ENCODE data around the gene ENTHD1. TPM values are rescaled to one million over a fixed set of nuclear protein-coding genes. Genes with fewer than 3 reads are reported as not detected.
"Not testable (repeated sequence)": the region's sequence is repeated elsewhere in the genome, so short reads cannot be mapped to it uniquely, and the experiment has no call there.

Gene ENTHD1
- total RNA-seq, 1 experiment from 2014 or later, result not detected

GRCh38 chr22:39877079-39877845 is 16.3 kb downstream of the ENTHD1 start:
- intact Hi-C loops (cut with micrococcal nuclease; ENCODE audit: unreplicated experiment), result no loop called here
- no peaks in the 10 kb centered on the region for H3K36me3 Mint-ChIP-seq (ENCODE audit: insufficient read depth, unreplicated experiment)
- no peaks in the 10 kb centered on the region for H3K4me1 Mint-ChIP-seq (ENCODE audit: low read depth, unreplicated experiment)
- CTCF ChIA-PET, result no interaction called here
- peaks cover 74% of the 10 kb centered on the region for H3K27me3 Mint-ChIP-seq (ENCODE audit: unreplicated experiment)
- H3K9me3 Mint-ChIP-seq (ENCODE audit: low read depth, unreplicated experiment), result no peaks in the 10 kb centered on the region
- no peak for DNase-seq
- BruUV-seq (replicated peaks), result no TSS peak
- H3K4me3 Mint-ChIP-seq (ENCODE audit: low read depth, unreplicated experiment), result no peak overlapping the region
- TF ChIP-seq CTCF (IDR thresholded peaks at IDR 0.05; ENCODE audit: unreplicated experiment), result no peak
- H3K27ac Mint-ChIP-seq (ENCODE audit: unreplicated experiment), result no peak overlapping the region

- H3K27ac Mint-ChIP-seq (ENCODE audit: unreplicated experiment); CTCF ChIA-PET; H3K4me3 Mint-ChIP-seq (ENCODE audit: low read depth, unreplicated experiment); H3K9me3 Mint-ChIP-seq (ENCODE audit: low read depth, unreplicated experiment); intact Hi-C loops (cut with micrococcal nuclease; ENCODE audit: unreplicated experiment); H3K36me3 Mint-ChIP-seq (ENCODE audit: insufficient read depth, unreplicated experiment); H3K4me1 Mint-ChIP-seq (ENCODE audit: low read depth, unreplicated experiment); DNase-seq; BruUV-seq (replicated peaks): not testable (repeated sequence)
- peaks cover 71% of the 10 kb centered on the region for H3K27me3 Mint-ChIP-seq (ENCODE audit: unreplicated experiment)
Measured at GRCh38 chr22:39875176-39875885, 18.2 kb downstream of the ENTHD1 start.

- DNase-seq, result no peak
- Mint-ChIP-seq H3K4me3 (ENCODE audit: low read depth, unreplicated experiment) (no peak overlapping the region), H3K4me1 (ENCODE audit: low read depth, unreplicated experiment) (no peaks in the 10 kb centered on the region), H3K9me3 (ENCODE audit: low read depth, unreplicated experiment) (no peaks in the 10 kb centered on the region), H3K36me3 (ENCODE audit: insufficient read depth, unreplicated experiment) (no peaks in the 10 kb centered on the region), H3K27me3 (ENCODE audit: unreplicated experiment) (peaks cover 71% of the 10 kb centered on the region), H3K27ac (ENCODE audit: unreplicated experiment) (no peak overlapping the region)
- intact Hi-C loops (cut with micrococcal nuclease; ENCODE audit: unreplicated experiment), result no loop called here
- BruUV-seq (replicated peaks), result no TSS peak
- CTCF ChIA-PET, result interaction anchor here (0.6 kb wide), 1 partner anchor 26 kb away, joined by 3 read pairs; no protein-coding TSS in a partner anchor
- no peak for TF ChIP-seq CTCF (IDR thresholded peaks at IDR 0.05; ENCODE audit: unreplicated experiment)
Measured at GRCh38 chr22:39873965-39874364, 19.6 kb downstream of the ENTHD1 start.

- Mint-ChIP-seq H3K4me1 (ENCODE audit: low read depth, unreplicated experiment) (no peaks in the 10 kb centered on the region), H3K4me3 (ENCODE audit: low read depth, unreplicated experiment) (no peak overlapping the region), H3K9me3 (ENCODE audit: low read depth, unreplicated experiment) (no peaks in the 10 kb centered on the region), H3K27me3 (ENCODE audit: unreplicated experiment) (peaks cover 71% of the 10 kb centered on the region), H3K27ac (ENCODE audit: unreplicated experiment) (no peak overlapping the region), H3K36me3 (ENCODE audit: insufficient read depth, unreplicated experiment) (no peaks in the 10 kb centered on the region)
- no peak for DNase-seq
- TF ChIP-seq CTCF (IDR thresholded peaks at IDR 0.05; ENCODE audit: unreplicated experiment), result no peak
- CTCF ChIA-PET, result no interaction called here
- intact Hi-C loops (cut with micrococcal nuclease; ENCODE audit: unreplicated experiment), result no loop called here
- BruUV-seq (replicated peaks), result no TSS peak
Measured at GRCh38 chr22:39872548-39872947, 21.0 kb downstream of the ENTHD1 start.

Data from Calu3 (cell line).